Activated T-cell treated with anti-CD3 and anti-CD28 coated beads, Interleukin-2, amount 50 U/mL, for 24 hours (primary cell): ENCODE results near the gene APOL3.
A peak's percentile ranks its signal among the peaks of the same experiment; 100 is the strongest.
"Not testable (repeated sequence)": the region's sequence is repeated elsewhere in the genome, so short reads cannot be mapped to it uniquely, and the experiment has no call there.

Experiments used
- DNase-seq: peaks from one replicate; pipeline ENCODE4 v3.0.0-alpha.2; 2020
- H3K27ac Mint-ChIP-seq: 2 replicates; pipeline ENCODE4 v1.8.0; 2020; ENCODE audit warnings: mild to moderate bottlenecking, mixed read lengths
- H3K27me3 Mint-ChIP-seq: 2 replicates; pipeline ENCODE4 v1.8.0; 2020; ENCODE audit warnings: mixed read lengths
- H3K36me3 Mint-ChIP-seq: 2 replicates; pipeline ENCODE4 v1.8.0; 2020; ENCODE audit warnings: low read depth, mixed read lengths
- H3K4me1 Mint-ChIP-seq: 2 replicates; pipeline ENCODE4 v1.8.0; 2020; ENCODE audit warnings: low read depth, mixed read lengths
- H3K4me3 Mint-ChIP-seq: 2 replicates; pipeline ENCODE4 v1.8.0; 2020; ENCODE audit warnings: mild to moderate bottlenecking, moderate library complexity, mixed read lengths
- H3K9me3 Mint-ChIP-seq: 2 replicates; pipeline ENCODE4 v1.8.0; 2020; ENCODE audit warnings: mixed read lengths

Gene APOL3

GRCh38 chr22:36182857-36183256 is 22.3 kb upstream of the APOL3 start:
- Mint-ChIP-seq H3K27ac (no peak overlapping the region), H3K27me3 (no peaks in the 10 kb centered on the region), H3K36me3 (no peaks in the 10 kb centered on the region), H3K9me3 (no peaks in the 10 kb centered on the region), H3K4me3 (no peak overlapping the region), H3K4me1 (peaks cover 3% of the 10 kb centered on the region)
- DNase-seq = no peak

DNA sequence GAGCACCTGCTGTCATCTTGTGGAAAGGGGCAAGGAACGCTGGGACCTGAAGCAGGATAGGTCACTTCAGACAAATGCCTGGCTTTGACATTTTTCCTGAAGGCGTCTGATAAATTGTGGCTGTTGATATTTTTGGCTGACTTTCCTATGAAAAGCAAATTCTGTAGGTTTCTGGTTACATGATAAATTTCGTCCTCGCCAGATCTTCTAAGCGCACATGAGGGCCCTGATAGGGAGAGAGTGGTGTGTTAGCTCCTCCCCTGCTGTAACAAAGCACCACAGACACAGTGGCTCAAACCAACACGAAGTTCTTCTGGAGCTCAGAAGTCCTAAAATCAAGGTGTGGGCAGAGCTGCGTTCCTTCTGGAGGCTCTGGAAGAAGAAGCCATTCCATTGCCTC is 21.5 kb upstream of the APOL3 start:
- no peaks in the 10 kb centered on the region for H3K36me3 Mint-ChIP-seq
- no peak overlapping the region for H3K27ac Mint-ChIP-seq
- peaks cover 3% of the 10 kb centered on the region for H3K4me1 Mint-ChIP-seq
- no peak for DNase-seq
- no peak overlapping the region for H3K4me3 Mint-ChIP-seq
- no peaks in the 10 kb centered on the region for H3K27me3 Mint-ChIP-seq
- no peaks in the 10 kb centered on the region for H3K9me3 Mint-ChIP-seq

DNA sequence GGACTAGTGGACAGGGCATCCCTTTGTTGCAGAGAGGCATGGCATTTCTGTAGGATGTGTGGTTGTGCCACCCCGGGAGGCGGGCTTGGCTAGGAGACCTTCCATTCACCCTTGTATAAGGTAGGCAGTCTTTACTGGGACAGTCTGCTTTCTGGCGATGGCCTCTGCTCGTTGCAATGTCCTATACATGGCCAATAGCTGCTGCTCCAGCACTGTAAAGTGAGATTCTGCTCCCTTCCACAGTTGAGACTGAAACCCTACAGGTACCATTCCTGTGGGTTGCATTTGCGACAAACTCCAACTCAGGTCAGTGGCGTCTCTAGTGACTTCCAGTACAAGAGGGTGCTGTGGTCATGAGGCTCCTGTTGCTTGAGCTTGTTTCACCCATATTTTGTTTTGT is 20.4 kb upstream of the APOL3 start:
- Mint-ChIP-seq H3K4me3 (no peak overlapping the region), H3K27ac (no peak overlapping the region)
- DNase-seq = no peak

DNA sequence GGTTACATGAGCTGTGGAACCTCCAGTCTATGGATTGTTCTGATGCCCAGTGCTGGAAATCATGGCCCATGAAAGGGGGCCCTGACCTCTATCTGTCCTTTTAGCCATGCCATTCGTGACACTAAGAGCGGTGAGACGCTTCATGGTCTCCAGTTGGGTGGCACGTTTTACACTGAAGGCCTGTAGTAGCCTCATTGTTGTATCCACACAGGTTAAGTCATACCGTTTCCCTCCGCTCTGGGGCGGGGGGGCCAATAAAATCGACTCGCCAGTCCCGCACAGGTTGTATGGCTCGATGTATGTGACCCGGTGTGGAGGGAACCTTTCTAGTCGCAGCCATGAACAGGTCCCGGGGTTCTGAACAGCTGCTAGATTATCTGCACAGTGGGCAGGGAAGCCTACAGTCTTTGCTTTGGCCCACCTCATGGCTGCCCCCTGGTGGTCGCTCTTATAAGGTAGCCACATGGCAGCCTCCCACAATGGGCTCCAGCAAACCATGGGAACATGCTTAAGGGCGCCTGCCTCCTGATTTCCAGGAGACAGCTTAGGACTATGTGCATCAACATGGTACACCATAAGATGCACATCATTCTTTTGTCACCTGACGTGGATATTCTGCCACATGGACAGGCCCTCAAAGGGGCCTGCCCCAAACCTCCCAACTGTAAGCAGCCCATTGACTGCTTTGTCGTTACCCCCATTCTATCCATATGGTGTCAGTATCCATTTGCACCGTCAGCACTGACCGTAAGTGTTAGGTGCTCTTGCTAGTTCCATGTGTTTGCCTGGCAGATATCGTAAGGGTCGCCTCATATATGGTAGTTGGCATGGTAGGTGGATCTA is 19.7 kb upstream of the APOL3 start:
- no peaks in the 10 kb centered on the region for H3K9me3 Mint-ChIP-seq
- H3K36me3 Mint-ChIP-seq = no peaks in the 10 kb centered on the region
- H3K27ac Mint-ChIP-seq = no peak overlapping the region
- no peaks in the 10 kb centered on the region for H3K27me3 Mint-ChIP-seq
- H3K4me3 Mint-ChIP-seq = no peak overlapping the region
- peaks cover 3% of the 10 kb centered on the region for H3K4me1 Mint-ChIP-seq
- peak; percentile 90 for DNase-seq

More for the DNA sequence above, 20.4 kb upstream of the APOL3 start:
- Mint-ChIP-seq H3K9me3 (no peaks in the 10 kb centered on the region), H3K27me3 (no peaks in the 10 kb centered on the region), H3K4me1 (peaks cover 3% of the 10 kb centered on the region), H3K36me3 (no peaks in the 10 kb centered on the region)

- DNase-seq = no peak
- H3K27me3 Mint-ChIP-seq = no peaks in the 10 kb centered on the region
- peaks cover 3% of the 10 kb centered on the region for H3K4me1 Mint-ChIP-seq
- no peaks in the 10 kb centered on the region for H3K9me3 Mint-ChIP-seq
- H3K36me3 Mint-ChIP-seq = no peaks in the 10 kb centered on the region
- no peak overlapping the region for H3K27ac Mint-ChIP-seq
- H3K4me3 Mint-ChIP-seq = no peak overlapping the region
Observed at GRCh38 chr22:36177160-36177559, 16.6 kb upstream of the APOL3 start.

DNA sequence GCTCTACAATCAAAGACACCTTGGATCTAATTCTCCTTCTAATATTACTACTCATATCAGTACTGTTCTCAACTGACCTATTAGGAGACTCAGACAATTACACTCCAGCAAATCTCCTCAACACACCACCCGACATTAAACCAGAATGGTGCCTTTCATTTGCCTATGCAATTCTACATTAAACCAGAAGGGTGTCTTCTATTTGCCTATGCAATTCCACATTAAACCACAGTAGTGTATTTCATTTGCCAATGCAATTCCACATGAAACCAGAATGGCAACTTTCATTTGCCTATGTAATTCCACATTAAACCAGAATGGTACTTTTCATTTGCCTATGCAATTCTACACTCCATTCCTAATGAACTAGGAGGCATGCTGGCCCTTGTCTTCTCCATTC is 15.3 kb upstream of the APOL3 start:
- Mint-ChIP-seq H3K36me3 (no peaks in the 10 kb centered on the region), H3K9me3 (no peaks in the 10 kb centered on the region), H3K4me1 (peaks cover 3% of the 10 kb centered on the region), H3K4me3 (no peak overlapping the region), H3K27ac (no peak overlapping the region), H3K27me3 (no peaks in the 10 kb centered on the region)
- DNase-seq = no peak

DNA sequence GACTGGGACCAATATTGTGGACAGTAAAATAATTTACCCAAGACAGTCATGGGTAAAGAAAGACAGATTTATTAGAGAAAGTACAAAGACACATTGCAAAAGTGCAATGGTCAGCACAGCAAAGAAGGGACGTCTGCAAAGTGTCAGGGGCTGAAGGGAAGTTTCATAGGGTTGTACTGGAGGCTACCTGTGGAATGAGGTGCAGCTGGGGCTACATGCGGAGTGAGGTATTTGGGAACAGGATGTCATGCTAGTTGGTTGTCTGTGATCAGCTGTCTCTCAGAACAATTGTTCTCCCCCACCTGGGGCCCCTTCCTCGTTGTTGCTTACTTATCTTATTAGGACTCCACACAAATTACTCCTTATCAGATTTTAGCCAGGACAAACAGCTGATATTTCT is 11.4 kb upstream of the APOL3 start:
- Mint-ChIP-seq H3K27me3 (no peaks in the 10 kb centered on the region), H3K4me1 (peaks cover 10% of the 10 kb centered on the region), H3K36me3 (no peaks in the 10 kb centered on the region), H3K4me3 (no peak overlapping the region), H3K9me3 (peaks cover 10% of the 10 kb centered on the region), H3K27ac (no peak overlapping the region)
- DNase-seq = no peak

DNA sequence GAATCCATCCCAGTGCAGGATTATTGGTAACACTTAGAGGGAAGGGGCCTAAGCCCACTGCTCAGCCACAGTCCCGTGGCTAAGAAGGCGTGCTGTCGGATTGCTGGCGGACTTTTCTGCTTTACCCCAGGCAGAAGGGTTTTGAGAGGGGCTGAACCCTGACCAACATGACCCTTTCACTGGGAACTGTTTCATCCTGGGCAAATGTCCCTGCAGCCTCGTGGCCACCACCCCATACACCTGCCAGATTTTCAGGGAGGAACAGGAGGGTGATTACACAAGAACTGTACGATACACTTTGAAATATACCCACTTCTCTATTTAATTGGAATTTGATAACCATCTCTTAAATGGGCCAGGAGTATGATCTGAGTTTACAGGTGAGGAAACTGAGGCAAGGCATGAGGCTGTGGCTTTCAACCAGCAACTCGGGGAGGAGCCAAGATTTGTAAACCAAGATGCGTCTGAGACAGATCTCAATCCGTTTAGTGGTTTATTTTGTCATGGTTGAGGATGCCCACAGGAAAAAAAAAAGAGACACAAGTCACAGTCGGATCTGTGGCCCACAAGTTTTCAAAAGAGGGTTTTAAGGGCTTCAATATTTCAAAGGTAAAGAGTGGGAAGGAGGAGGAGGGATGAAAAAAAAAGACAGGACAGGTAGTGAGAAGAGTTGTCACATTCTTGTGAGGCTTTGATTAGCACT is 6.1 kb upstream of the APOL3 start:
- Mint-ChIP-seq H3K36me3 (no peaks in the 10 kb centered on the region), H3K27ac (peak overlapping the region; percentile 7), H3K27me3 (no peaks in the 10 kb centered on the region), H3K4me1 (peaks cover 62% of the 10 kb centered on the region), H3K9me3 (peaks cover 10% of the 10 kb centered on the region), H3K4me3 (no peak overlapping the region)
- DNase-seq = no peak

- no peak overlapping the region for H3K4me3 Mint-ChIP-seq
Observed at GRCh38 chr22:36166086-36166485, 5.5 kb upstream of the APOL3 start.

DNA sequence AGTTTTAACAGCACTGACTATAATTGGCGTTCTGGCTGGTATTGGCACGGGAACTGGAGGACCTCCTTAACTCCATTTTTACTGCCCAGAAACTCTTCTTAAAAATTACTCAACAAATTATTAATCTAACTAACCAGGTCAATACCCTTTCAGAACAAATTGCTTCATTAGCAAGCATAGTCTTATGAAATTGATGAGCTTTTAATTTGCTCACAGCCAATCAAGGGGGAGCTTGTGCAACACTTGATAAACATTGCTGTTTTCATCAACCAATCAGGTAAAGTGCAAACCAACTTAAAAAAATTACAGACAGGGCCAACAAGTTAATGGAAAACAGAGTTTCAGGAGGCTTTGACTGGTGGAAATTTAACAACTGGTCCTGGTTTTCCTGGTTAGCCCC is 4.6 kb upstream of the APOL3 start:
- no peaks in the 10 kb centered on the region for H3K27me3 Mint-ChIP-seq
- H3K36me3 Mint-ChIP-seq = peaks cover 2% of the 10 kb centered on the region
- H3K4me1 Mint-ChIP-seq = peaks cover 77% of the 10 kb centered on the region
- H3K9me3 Mint-ChIP-seq = peaks cover 10% of the 10 kb centered on the region
- H3K4me3 Mint-ChIP-seq = no peak overlapping the region
- no peak for DNase-seq
- no peak overlapping the region for H3K27ac Mint-ChIP-seq

More at GRCh38 chr22:36166086-36166485, 5.5 kb upstream of the APOL3 start:
- Mint-ChIP-seq H3K9me3 (peaks cover 10% of the 10 kb centered on the region), H3K27ac (peak overlapping the region; percentile 27), H3K27me3 (no peaks in the 10 kb centered on the region), H3K4me1 (peaks cover 68% of the 10 kb centered on the region), H3K36me3 (no peaks in the 10 kb centered on the region)
- no peak for DNase-seq

DNA sequence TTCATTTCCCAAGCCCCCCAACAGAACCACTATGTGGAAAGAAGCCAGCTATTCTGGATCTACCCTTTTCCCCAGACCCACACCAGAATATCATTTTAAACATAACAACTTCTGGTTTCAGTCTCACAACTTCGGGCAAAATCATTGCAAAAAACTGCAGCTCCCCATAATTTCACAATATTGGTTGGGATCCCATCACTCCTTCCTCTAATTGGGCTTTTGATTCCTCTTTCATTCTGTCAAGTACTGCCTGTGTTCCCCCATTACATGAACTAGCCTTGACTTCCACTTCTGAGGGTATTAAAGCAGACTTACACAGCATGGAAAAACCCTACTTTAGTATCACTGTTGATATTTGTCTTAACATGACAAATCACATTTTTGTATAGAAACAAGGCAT is 4.1 kb upstream of the APOL3 start:
- peaks cover 82% of the 10 kb centered on the region for H3K4me1 Mint-ChIP-seq
- H3K27ac Mint-ChIP-seq = no peak overlapping the region
- no peaks in the 10 kb centered on the region for H3K27me3 Mint-ChIP-seq
- no peak overlapping the region for H3K4me3 Mint-ChIP-seq
- DNase-seq = no peak
- H3K36me3 Mint-ChIP-seq = peaks cover 5% of the 10 kb centered on the region
- peaks cover 10% of the 10 kb centered on the region for H3K9me3 Mint-ChIP-seq

- Mint-ChIP-seq H3K9me3 (peaks cover 3% of the 10 kb centered on the region), H3K4me3 (peak overlapping the region; percentile 37), H3K36me3 (peaks cover 5% of the 10 kb centered on the region), H3K27me3 (no peaks in the 10 kb centered on the region), H3K27ac (no peak overlapping the region), H3K4me1 (peaks cover 93% of the 10 kb centered on the region)
- DNase-seq = no peak
Observed at GRCh38 chr22:36163497-36163896, 2.9 kb upstream of the APOL3 start.

- Mint-ChIP-seq H3K27ac (peak overlapping the region; percentile 91), H3K9me3 (no peaks in the 10 kb centered on the region), H3K4me3 (peak overlapping the region; percentile 80), H3K4me1 (peaks cover 97% of the 10 kb centered on the region), H3K36me3 (peaks cover 6% of the 10 kb centered on the region), H3K27me3 (no peaks in the 10 kb centered on the region)
- no peak for DNase-seq
Observed at GRCh38 chr22:36162127-36163034, 1.8 kb upstream of the APOL3 start.

DNA sequence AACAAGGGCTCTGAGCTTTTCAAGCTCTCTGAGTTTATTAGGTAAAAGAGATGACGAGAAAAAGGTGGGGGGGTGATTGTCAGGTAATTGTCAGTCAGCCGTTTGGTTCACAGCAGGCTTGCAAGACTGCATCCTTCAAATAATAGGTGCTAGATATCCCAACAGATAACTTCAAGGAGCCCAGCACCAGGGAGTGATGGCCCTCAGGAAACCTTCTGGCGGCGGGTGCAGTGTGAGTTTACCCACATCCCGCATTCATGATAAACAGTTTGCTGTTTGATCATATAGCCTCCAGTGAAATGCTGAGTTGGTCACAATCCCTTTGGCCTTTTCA is 1.2 kb upstream of the APOL3 start:
- peaks cover 97% of the 10 kb centered on the region for H3K4me1 Mint-ChIP-seq
- not testable (repeated sequence) for H3K9me3 Mint-ChIP-seq, H3K27me3 Mint-ChIP-seq
- peak; percentile 46 for DNase-seq
- H3K4me3 Mint-ChIP-seq = peak overlapping the region; percentile 80
- H3K36me3 Mint-ChIP-seq = peaks cover 12% of the 10 kb centered on the region
- peak overlapping the region; percentile 91 for H3K27ac Mint-ChIP-seq
